Measurements from ENCODE around the gene NFIA. TPM values are rescaled to one million over a fixed set of nuclear protein-coding genes. Genes with fewer than 3 reads are reported as not detected.
"Not testable (repeated sequence)": the region's sequence is repeated elsewhere in the genome, so short reads cannot be mapped to it uniquely, and the experiment has no call there.

Gene NFIA
- polyA plus RNA-seq, 3 donors: 14.4 to 14.7 (median 14.6) TPM

GRCh38 chr1:61269602-61270001, 187.2 kb downstream of the NFIA start:
- no peak for DNase-seq

GRCh38 chr1:61270107-61270506, 187.7 kb downstream of the NFIA start:
- no peak for DNase-seq

- DNase-seq: no peak
Observed at GRCh38 chr1:61270761-61271411, 188.5 kb downstream of the NFIA start.

GRCh38 chr1:61271412-61271789, 189.0 kb downstream of the NFIA start:
- DNase-seq: no peak

GRCh38 chr1:61273167-61273705, 190.9 kb downstream of the NFIA start:
- DNase-seq: no peak

GRCh38 chr1:61273861-61274260, 191.5 kb downstream of the NFIA start:
- no peak for DNase-seq

GRCh38 chr1:61274939-61275338, 192.6 kb downstream of the NFIA start:
- DNase-seq: no peak

- no peak for DNase-seq
Observed at GRCh38 chr1:61276246-61276645, 193.9 kb downstream of the NFIA start.

- no peak for DNase-seq
Observed at GRCh38 chr1:61277121-61277690, 194.8 kb downstream of the NFIA start.

- DNase-seq: not testable (repeated sequence)
Observed at GRCh38 chr1:61278503-61278902, 196.1 kb downstream of the NFIA start.

GRCh38 chr1:61278966-61279365, 196.6 kb downstream of the NFIA start:
- no peak for DNase-seq

- no peak for DNase-seq
Observed at GRCh38 chr1:61279570-61279969, 197.2 kb downstream of the NFIA start.

GRCh38 chr1:61280452-61280851, 198.1 kb downstream of the NFIA start:
- DNase-seq: no peak

GRCh38 chr1:61282387-61282786, 200.0 kb downstream of the NFIA start:
- DNase-seq: no peak

- no peak for DNase-seq
Observed at GRCh38 chr1:61284248-61284854, 202.0 kb downstream of the NFIA start.

- DNase-seq: no peak
Observed at GRCh38 chr1:61284936-61285335, 202.6 kb downstream of the NFIA start.

GRCh38 chr1:61285371-61285885, 203.1 kb downstream of the NFIA start:
- DNase-seq: no peak

GRCh38 chr1:61287014-61287413, 204.7 kb downstream of the NFIA start:
- no peak for DNase-seq

GRCh38 chr1:61287734-61288133, 205.4 kb downstream of the NFIA start:
- no peak for DNase-seq

GRCh38 chr1:61289232-61290098, 207.1 kb downstream of the NFIA start:
- DNase-seq: no peak

- DNase-seq: no peak
Observed at GRCh38 chr1:61290525-61290924, 208.2 kb downstream of the NFIA start.

GRCh38 chr1:61293197-61293596, 210.8 kb downstream of the NFIA start:
- no peak for DNase-seq

Measured in renal pelvis (tissue), 4 donors.